HepG2 (cell line): ENCODE measurements around the gene STK25. TPM values are rescaled to one million over a fixed set of nuclear protein-coding genes. Genes with fewer than 3 reads are reported as not detected.

Source experiments
- ATAC-seq: fragments of 200-7000 bp; cut with Tn5 transposase; 3 replicates; pipeline ENCODE4 v1.9.1; 2020; ENCODE audit warnings: mild to moderate bottlenecking, moderate library complexity
- BruUV-seq: library from RNA; stranded (reverse); fragments of 400-500 nt; replicated peaks from 2 replicates; lab custom pipeline; 2021; lab: Mats Ljungman, UMichigan
- CTCF ChIA-PET: fragments of 300-600 bp; formaldehyde crosslinking; extraction: SDS; loops from one replicate; lab custom pipeline; 2021; ENCODE audit warnings: low total read pairs, inconsistent platforms, low intra/inter-chr PET ratio; lab: Yijun Ruan, JAX
- POLR2A ChIA-PET: fragments of 350-600 bp; sonication (Branson Sonifier 250); formaldehyde crosslinking; loops from one replicate; lab custom pipeline; 2020; ENCODE audit warnings: antibody characterized with exemption, inconsistent platforms; lab: Yijun Ruan, JAX
- DNase-seq: peaks from one replicate; pipeline ENCODE4 v3.0.0-alpha.2; 2015; ENCODE audit warnings: low spot score
- FAIRE-seq: peaks from 3 replicates; lab custom pipeline; 2011; peaks lifted over from hg19 to GRCh38; lab: Jason Lieb, UNC
- H2AFZ ChIP-seq: one replicate; pipeline ENCODE4 v1.6.1; 2011; ENCODE audit warnings: low read length, inconsistent platforms
- H3K27ac ChIP-seq: fragments of 300-600 bp; 3 replicates; pipeline ENCODE4 v1.8.0; 2011; ENCODE audit warnings: mixed run types, mild to moderate bottlenecking, mixed read lengths, low read length, inconsistent platforms; ENCODE audit not compliant: insufficient read depth; ENCODE audit errors: extremely low read length
- H3K27me3 ChIP-seq, 2 experiments: fragments of 200-600 bp in 1 of 2; 2 replicates in 1 of 2; 3 replicates in 1 of 2; pipeline versions ENCODE4 v1.6.0 to v1.8.0; 2011; ENCODE audit warnings: low read length in 2 of 2, mild to moderate bottlenecking in 2 of 2, moderate library complexity in 2 of 2, inconsistent platforms in 1 of 2; ENCODE audit not compliant: insufficient read depth in 2 of 2, control insufficient read depth in 1 of 2
- H3K36me3 ChIP-seq, 2 experiments: fragments of 200-600 bp in 1 of 2; replicated peaks in 1 of 2; 2 replicates in 1 of 2; 3 replicates in 1 of 2; pipeline versions ENCODE4 v1.5.1 to v1.8.0; 2011; ENCODE audit warnings: low read length in 2 of 2, inconsistent platforms in 1 of 2; ENCODE audit not compliant: insufficient read depth in 2 of 2, control insufficient read depth in 1 of 2
- H3K4me1 ChIP-seq: 2 replicates; pipeline ENCODE4 v1.5.1; 2012; ENCODE audit warnings: low read length, inconsistent platforms; ENCODE audit not compliant: insufficient read depth
- H3K4me2 ChIP-seq: 2 replicates; pipeline ENCODE4 v1.6.0; 2011; ENCODE audit warnings: low read depth, low read length, inconsistent platforms
- H3K4me3 ChIP-seq, 3 experiments: fragments of 200-600 bp in 1 of 3; sonication (generic), shearing (Covaris generic) in 1 of 3; replicated peaks in 1 of 3; 2 replicates each; pipeline ENCODE4 v1.5.1; 2011 to 2016; ENCODE audit warnings: low read length in 3 of 3, inconsistent platforms in 2 of 3, low read depth in 2 of 3, mild to moderate bottlenecking in 2 of 3, control low read depth in 1 of 3, mixed read lengths in 1 of 3; ENCODE audit not compliant: insufficient read depth in 1 of 3
- H3K79me2 ChIP-seq: one replicate; pipeline ENCODE4 v1.6.1; 2011; ENCODE audit warnings: low read length, inconsistent platforms; ENCODE audit not compliant: insufficient read depth
- H3K9ac ChIP-seq: 2 replicates; pipeline ENCODE4 v1.6.0; 2011; ENCODE audit warnings: mild to moderate bottlenecking, low read depth, low read length, inconsistent platforms; ENCODE audit not compliant: insufficient read depth
- H3K9me3 ChIP-seq: 2 replicates; pipeline ENCODE4 v1.5.1; 2012; ENCODE audit warnings: mild to moderate bottlenecking, low read length
- H4K20me1 ChIP-seq: 2 replicates; pipeline ENCODE4 v1.6.0; 2011; ENCODE audit warnings: inconsistent platforms, mild to moderate bottlenecking, low read length, moderate library complexity; ENCODE audit not compliant: insufficient read depth
- FIP1L1 ChIP-seq: fragments of 200-400 bp; formaldehyde crosslinking; IDR thresholded peaks from 2 replicates; pipeline ENCODE4 v1.6.1; 2018; ENCODE audit warnings: low read depth, mild to moderate bottlenecking, low read length, moderate library complexity, borderline replicate concordance; ENCODE audit not compliant: insufficient read depth
- FOXM1 ChIP-seq: sonication (generic); formaldehyde crosslinking; IDR thresholded peaks from 2 replicates; pipeline ENCODE4 v1.5.0; 2020; ENCODE audit warnings: missing genetic modification reagents
- KIAA2018 ChIP-seq: sonication (generic); formaldehyde crosslinking; IDR thresholded peaks from 2 replicates; pipeline ENCODE4 v1.5.0; 2020; ENCODE audit warnings: mild to moderate bottlenecking, missing genetic modification reagents, borderline replicate concordance
- SALL1 ChIP-seq: sonication (generic); formaldehyde crosslinking; IDR thresholded peaks from 2 replicates; pipeline ENCODE4 v1.8.0; 2022; ENCODE audit warnings: mild to moderate bottlenecking, missing genetic modification reagents
- TBP ChIP-seq: sonication (generic); formaldehyde crosslinking; IDR thresholded peaks from 2 replicates; pipeline ENCODE4 v1.5.0; 2020; ENCODE audit warnings: missing genetic modification reagents
- ZNF121 ChIP-seq: sonication (generic); formaldehyde crosslinking; IDR thresholded peaks from 2 replicates; pipeline ENCODE4 v1.5.0; 2020; ENCODE audit warnings: mild to moderate bottlenecking, missing genetic modification reagents
- ZNF770 ChIP-seq: sonication (generic); formaldehyde crosslinking; IDR thresholded peaks from 2 replicates; pipeline ENCODE4 v1.5.0; 2020; ENCODE audit warnings: mild to moderate bottlenecking, missing genetic modification reagents
- WGBS: methylation state at CpG from one replicate; pipeline ENCODE4 v1.1.6; 2017; ENCODE audit warnings: low lambda C conversion rate; 5-methylcytosine and 5-hydroxymethylcytosine counted together
- in situ Hi-C: cut with HindIII; loops from 2 replicates; pipeline ENCODE4 v1.10.0; 2017; ENCODE audit warnings: low pct_unique_long_range_greater_than_20kb; ENCODE audit not compliant: extremely low pct_ligation_motif_present
- intact Hi-C: fragments of 100-400 bp; cut with micrococcal nuclease; formaldehyde crosslinking; loops from one replicate; pipeline ENCODE4 v1.10.0; 2022; ENCODE audit not compliant: unreplicated experiment
- polyA plus RNA-seq, 8 experiments: library from polyadenylated mRNA; depleted of rRNA in 3 of 8; stranded (reverse) in 7 of 8; unstranded in 1 of 8; fragments of >200 nt; fragmentation: Illumina TruSeq in 4 of 8; extraction: Trizol in 4 of 8; gene quantifications; 2 replicates each; pipeline versions ENCODE4 v1.2.1 to v1.2.3, GENCODE V29; 2011 to 2016; ENCODE audit warnings: low read depth in 4 of 8, missing spikeins in 1 of 8, mixed read lengths in 1 of 8; ENCODE audit not compliant: insufficient read depth in 1 of 8
- total RNA-seq, 5 experiments: library from RNA; depleted of rRNA; stranded (reverse); fragments of >200 nt; fragmentation: Illumina TruSeq; extraction: Trizol; gene quantifications; 2 replicates each; pipeline ENCODE4 v1.2.3, GENCODE V29; 2016; ENCODE audit warnings: low read depth in 1 of 5

The STK25 gene
- total and polyA plus RNA-seq, 2 of the 13 experiments (the other 11 are each of a cell fraction or from before 2014, with no cell fraction given) = 177 to 481 TPM

- POLR2A ChIA-PET = interaction anchor here (1.3 kb wide), 1 partner anchor 15 kb away, joined by 4 read pairs; no protein-coding TSS in a partner anchor
- H3K27ac ChIP-seq = no peak overlapping the region
- no peak overlapping the region for H2AFZ ChIP-seq
- peak; percentile 78 for TF ChIP-seq ZNF121
- 0 out of 2 replicates have a peak, but pooled peaks have one; percentile 2 for TF ChIP-seq SALL1 (CRISPR knock-in tag)
- peak; percentile 53; the same call in 1 of the 2 replicates for TF ChIP-seq ZNF770
- no peak for TF ChIP-seq FOXM1 (CRISPR knock-in tag)
- in situ Hi-C loops (no loop called here), intact Hi-C loops (no loop called here)
- no peak overlapping the region for H3K9ac ChIP-seq
- BruUV-seq = no TSS peak
- peaks cover 0 to 19% of the 10 kb centered on the region in 2 experiments; a peak in 1 of 5 replicates for H3K27me3 ChIP-seq
- H4K20me1 ChIP-seq = no peaks in the 10 kb centered on the region
- peak overlapping the region; percentile 30; the same call in 1 of the 2 replicates for H3K4me2 ChIP-seq
- no peaks in the 10 kb centered on the region for H3K79me2 ChIP-seq
- 64% methylated on average over 13 of the region's 13 CpGs for WGBS
- H3K4me1 ChIP-seq = peaks cover 86% of the 10 kb centered on the region
- H3K4me3 ChIP-seq = no peak overlapping the region
- DNase-seq = no peak
- no peak for ATAC-seq
- H3K36me3 ChIP-seq = no peaks in the 10 kb centered on the region
- no peak for FAIRE-seq
- H3K9me3 ChIP-seq = no peaks in the 10 kb centered on the region
- CTCF ChIA-PET = no interaction called here
These were observed 22.9 kb upstream of the STK25 start for GRCh38 chr2:241531161-241531722.

- ATAC-seq (no peak), DNase-seq (no peak), FAIRE-seq (no peak)
- H3K9ac ChIP-seq = no peak overlapping the region
- WGBS = 44% methylated on average over 6 of the region's 8 CpGs
- H3K79me2 ChIP-seq = no peaks in the 10 kb centered on the region
- CTCF ChIA-PET = no interaction called here
- intact Hi-C loops (no loop called here), in situ Hi-C loops (no loop called here)
- H3K27ac ChIP-seq = no peak overlapping the region
- H3K9me3 ChIP-seq = no peaks in the 10 kb centered on the region
- H3K27me3 ChIP-seq = peaks cover 0 to 15% of the 10 kb centered on the region in 2 experiments; a peak in 1 of 5 replicates
- H2AFZ ChIP-seq = no peak overlapping the region
- H3K4me2 ChIP-seq = peak overlapping the region; percentile 30; the same call in 1 of the 2 replicates
- H4K20me1 ChIP-seq = no peaks in the 10 kb centered on the region
- peaks cover 86% of the 10 kb centered on the region for H3K4me1 ChIP-seq
- BruUV-seq = no TSS peak
- H3K36me3 ChIP-seq = no peaks in the 10 kb centered on the region
- POLR2A ChIA-PET = interaction anchor here (1.3 kb wide), 1 partner anchor 15 kb away, joined by 4 read pairs; no protein-coding TSS in a partner anchor
- no peak overlapping the region for H3K4me3 ChIP-seq
- TF ChIP-seq FIP1L1 (no peak), KIAA2018 (CRISPR knock-in tag) (no peak), TBP (CRISPR knock-in tag) (no peak)
These were observed 22.2 kb upstream of the STK25 start for GRCh38 chr2:241530571-241530970.
